Right lobe of liver (tissue), 6 donors: ENCODE data around the gene CAPN10. TPM values are rescaled to one million over a fixed set of nuclear protein-coding genes. Genes with fewer than 3 reads are reported as not detected.
A peak's percentile ranks its signal among the peaks of the same experiment; 100 is the strongest.

Experiments used
- ATAC-seq, 4 donors: fragments of 200-7000 bp; cut with Tn5 transposase; one replicate each; pipeline ENCODE4 v1.9.1; 2020; ENCODE audit warnings: mild to moderate bottlenecking in 4 of 4, moderate library complexity in 4 of 4
- DNase-seq, 3 donors: peaks; one replicate each; pipeline ENCODE4 v3.0.0-alpha.2; 2020
- H3K27ac ChIP-seq, 3 donors: fragments of 200-600 bp; one replicate each; pipeline ENCODE4 v1.8.0; 2022
- H3K27me3 ChIP-seq, 2 donors: fragments of 200-600 bp; one replicate each; pipeline ENCODE4 v1.8.0; 2022
- H3K36me3 ChIP-seq, 4 donors: fragments of 200-600 bp; sonication (generic) in 1 of 4; one replicate each; pipeline versions ENCODE4 v1.5.1 to v1.8.0; 2017 to 2022; ENCODE audit warnings: control low read depth in 1 of 4
- H3K4me1 ChIP-seq, 4 donors: fragments of 200-600 bp; sonication (generic) in 1 of 4; one replicate each; pipeline versions ENCODE4 v1.5.1 to v1.8.0; 2017 to 2022; ENCODE audit warnings: control low read depth in 1 of 4
- H3K4me3 ChIP-seq, 3 donors: fragments of 200-600 bp; one replicate each; pipeline ENCODE4 v1.8.0; 2022
- H3K9me3 ChIP-seq, 4 donors: fragments of 200-600 bp; sonication (generic) in 1 of 4; one replicate each; pipeline versions ENCODE4 v1.5.1 to v1.8.0; 2017 to 2022; ENCODE audit warnings: control low read depth in 1 of 4
- POLR2A ChIP-seq: fragments of 450-650 bp; IDR thresholded peaks from one replicate; pipeline ENCODE4 v1.6.1; 2017; ENCODE audit warnings: antibody characterized with exemption, mild to moderate bottlenecking
- WGBS: methylation state at CpG from one replicate; pipeline ENCODE4 v1.1.6; 2018; ENCODE audit warnings: low coverage, low lambda C conversion rate; ENCODE audit not compliant: insufficient coverage; ENCODE audit errors: missing lambda C conversion rate; 5-methylcytosine and 5-hydroxymethylcytosine counted together
- intact Hi-C, 2 donors: fragments of 100-400 bp; cut with DNase I; formaldehyde crosslinking; loops; one replicate each; pipeline versions ENCODE4 v1.11.2 to v1.14.1; 2022
- total RNA-seq, 6 experiments: library from RNA; depleted of rRNA in 2 of 6; stranded (reverse); fragments of >200 nt in 2 of 6; fragmentation: NEBNext Ultra II Directional in 3 of 6; extraction: Animal tissue kit (Norgen Biotek cat#: 25700) in 3 of 6; gene quantifications; one replicate each; pipeline versions ENCODE4 v1.1.0 to v1.2.4, GENCODE V29; 2016 to 2023
- TF ChIP-seq, protein P1 (sequence below), 4 donors: fragments of 200-600 bp in 3 of 4; fragments of 450-650 bp in 1 of 4; IDR thresholded peaks; one replicate each; pipeline versions ENCODE4 v1.5.1 to v1.8.0; 2016 to 2022; ENCODE audit warnings: antibody characterized with exemption in 4 of 4, mild to moderate bottlenecking in 2 of 4
- donor health status: DM: no; HTN: yes; CAD: no.
- donor health status: DM: no; HTN: no; CAD: no.
- donor health status: DM: no; HTN: no; CAD: no.
- donor health status: DM: no; HTN: yes; CAD: no.
- donor health status: DM: no; HTN: yes; CAD: no.

Gene CAPN10
- total RNA-seq, 6 experiments from 2014 or later, result 7.2 to 13.8 (median 9.1) TPM

DNA sequence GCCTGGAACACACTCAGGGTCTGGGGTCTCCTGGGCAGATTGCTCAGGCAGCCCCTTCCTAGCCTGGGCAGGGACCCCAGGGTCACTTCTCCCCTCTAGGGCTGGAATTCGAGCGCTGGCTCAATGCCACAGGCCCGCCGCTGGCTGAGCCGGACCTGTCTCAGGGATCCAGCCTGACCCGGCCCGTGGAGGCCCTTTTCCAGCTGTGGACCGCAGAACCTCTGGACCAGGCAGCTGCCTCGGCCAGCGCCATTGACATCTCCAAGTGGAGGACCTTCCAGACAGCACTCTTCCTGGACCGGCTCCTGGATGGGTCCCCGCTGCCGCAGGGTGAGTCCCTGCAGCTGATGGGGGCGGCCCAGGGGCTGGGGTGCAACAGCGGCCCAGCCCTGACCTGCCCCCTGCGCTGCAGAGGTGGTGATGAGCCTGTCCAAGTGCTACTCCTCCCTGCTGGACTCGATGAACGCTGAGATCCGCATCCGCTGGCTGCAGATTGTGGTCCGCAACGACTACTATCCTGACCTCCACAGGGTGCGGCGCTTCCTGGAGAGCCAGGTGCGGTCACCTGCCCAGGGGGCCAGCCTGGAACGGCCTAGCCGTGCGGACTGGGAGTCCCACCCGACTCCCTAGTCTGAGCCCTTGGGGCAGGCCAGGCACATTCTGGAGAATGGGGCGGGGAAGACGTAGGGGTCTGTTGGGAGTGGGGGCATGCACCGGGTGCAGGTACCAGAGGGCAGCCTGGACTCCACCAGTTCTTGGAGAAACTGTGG is 9.9 kb upstream of the CAPN10 start:
- Histone ChIP-seq H3K4me1 (peaks cover 0 to 25% (median 11%) of the 10 kb centered on the region in 4 donors), H3K9me3 (no peaks in the 10 kb centered on the region), H3K36me3 (peaks cover 0 to 29% (median 3%) of the 10 kb centered on the region in 4 donors), H3K4me3 (no peak overlapping the region), H3K27ac (no peak overlapping the region), H3K27me3 (no peaks in the 10 kb centered on the region)
- WGBS, result no CpG with 5 or more reads among the region's 32 CpGs
- ATAC-seq (no peak), DNase-seq (no peak)
- no peak for TF ChIP-seq POLR2A
- TF ChIP-seq, protein P1, sequence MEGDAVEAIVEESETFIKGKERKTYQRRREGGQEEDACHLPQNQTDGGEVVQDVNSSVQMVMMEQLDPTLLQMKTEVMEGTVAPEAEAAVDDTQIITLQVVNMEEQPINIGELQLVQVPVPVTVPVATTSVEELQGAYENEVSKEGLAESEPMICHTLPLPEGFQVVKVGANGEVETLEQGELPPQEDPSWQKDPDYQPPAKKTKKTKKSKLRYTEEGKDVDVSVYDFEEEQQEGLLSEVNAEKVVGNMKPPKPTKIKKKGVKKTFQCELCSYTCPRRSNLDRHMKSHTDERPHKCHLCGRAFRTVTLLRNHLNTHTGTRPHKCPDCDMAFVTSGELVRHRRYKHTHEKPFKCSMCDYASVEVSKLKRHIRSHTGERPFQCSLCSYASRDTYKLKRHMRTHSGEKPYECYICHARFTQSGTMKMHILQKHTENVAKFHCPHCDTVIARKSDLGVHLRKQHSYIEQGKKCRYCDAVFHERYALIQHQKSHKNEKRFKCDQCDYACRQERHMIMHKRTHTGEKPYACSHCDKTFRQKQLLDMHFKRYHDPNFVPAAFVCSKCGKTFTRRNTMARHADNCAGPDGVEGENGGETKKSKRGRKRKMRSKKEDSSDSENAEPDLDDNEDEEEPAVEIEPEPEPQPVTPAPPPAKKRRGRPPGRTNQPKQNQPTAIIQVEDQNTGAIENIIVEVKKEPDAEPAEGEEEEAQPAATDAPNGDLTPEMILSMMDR (IDR thresholded peaks at IDR 0.05), result no peak
- intact Hi-C loops, result no loop called here

DNA sequence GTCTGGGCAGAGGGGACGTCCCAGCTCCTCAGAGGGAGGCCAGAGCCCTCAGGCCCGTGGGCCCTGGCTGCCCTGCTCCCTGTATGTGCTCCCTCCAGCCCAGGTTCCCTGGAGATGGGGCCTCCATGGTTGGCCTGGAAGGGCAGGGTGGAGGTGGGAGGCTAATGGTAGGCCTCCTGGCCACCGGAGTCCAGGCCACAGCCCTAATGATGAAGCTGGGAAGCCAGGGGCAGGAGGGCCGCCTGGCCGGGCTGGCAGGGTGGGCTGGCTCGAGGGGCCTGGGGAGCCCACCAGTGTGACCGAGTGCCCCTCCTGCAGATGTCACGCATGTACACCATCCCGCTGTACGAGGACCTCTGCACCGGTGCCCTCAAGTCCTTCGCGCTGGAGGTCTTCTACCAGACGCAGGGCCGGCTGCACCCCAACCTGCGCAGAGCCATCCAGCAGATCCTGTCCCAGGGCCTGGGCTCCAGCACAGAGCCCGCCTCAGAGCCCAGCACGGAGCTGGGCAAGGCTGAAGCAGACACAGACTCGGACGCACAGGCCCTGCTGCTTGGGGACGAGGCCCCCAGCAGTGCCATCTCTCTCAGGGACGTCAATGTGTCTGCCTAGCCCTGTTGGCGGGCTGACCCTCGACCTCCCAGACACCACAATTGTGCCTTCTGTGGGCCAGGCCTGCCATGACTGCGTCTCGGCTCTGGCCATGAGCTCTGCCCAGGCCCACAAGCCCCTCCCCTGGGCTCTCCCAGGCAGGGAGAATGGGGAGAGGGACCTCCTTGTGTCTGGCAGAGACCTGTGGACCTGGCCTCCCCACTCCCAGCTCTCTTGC is 9.0 kb upstream of the CAPN10 start:
- intact Hi-C loops, result no loop called here

DNA sequence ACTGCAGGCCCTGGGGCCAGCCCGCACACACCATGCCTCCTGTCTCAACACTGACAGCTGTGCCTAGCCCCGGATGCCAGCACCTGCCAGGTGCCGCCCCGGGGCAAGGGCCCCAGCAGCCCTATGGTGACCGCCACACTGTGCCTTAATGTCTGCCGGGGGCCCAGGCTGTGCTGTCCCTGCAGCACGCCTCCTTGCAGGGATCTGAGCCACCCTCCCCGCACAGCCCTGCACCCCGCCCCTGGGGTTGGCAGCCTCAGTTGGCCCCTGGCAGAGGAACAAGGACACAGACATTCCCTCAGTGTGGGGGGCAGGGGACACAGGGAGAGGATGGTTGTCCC is 8.5 kb upstream of the CAPN10 start:
- no peaks in the 10 kb centered on the region for H3K9me3 ChIP-seq
- H3K4me3 ChIP-seq, result no peak overlapping the region
- no peak for DNase-seq
- 80% methylated on average over 2 of the region's 9 CpGs for WGBS
- ATAC-seq, result no peak
- H3K4me1 ChIP-seq, result peaks cover 0 to 25% (median 11%) of the 10 kb centered on the region in 4 donors
- no peak overlapping the region for H3K27ac ChIP-seq
- peaks cover 0 to 29% (median 3%) of the 10 kb centered on the region in 4 donors for H3K36me3 ChIP-seq
- intact Hi-C loops, result no loop called here
- no peaks in the 10 kb centered on the region for H3K27me3 ChIP-seq
- no peak for TF ChIP-seq POLR2A
- TF ChIP-seq, protein P1 (IDR thresholded peaks at IDR 0.05), result no peak

More for the DNA sequence above, 9.0 kb upstream of the CAPN10 start:
- no peak overlapping the region for H3K4me3 ChIP-seq
- peaks cover 0 to 25% (median 11%) of the 10 kb centered on the region in 4 donors for H3K4me1 ChIP-seq
- TF ChIP-seq POLR2A, result no peak
- TF ChIP-seq, protein P1 (IDR thresholded peaks at IDR 0.05), result no peak
- H3K36me3 ChIP-seq, result peaks cover 0 to 29% (median 3%) of the 10 kb centered on the region in 4 donors
- WGBS, result no CpG with 5 or more reads among the region's 26 CpGs
- no peak for ATAC-seq
- no peaks in the 10 kb centered on the region for H3K9me3 ChIP-seq
- H3K27ac ChIP-seq, result no peak overlapping the region
- H3K27me3 ChIP-seq, result no peaks in the 10 kb centered on the region
- no peak for DNase-seq

DNA sequence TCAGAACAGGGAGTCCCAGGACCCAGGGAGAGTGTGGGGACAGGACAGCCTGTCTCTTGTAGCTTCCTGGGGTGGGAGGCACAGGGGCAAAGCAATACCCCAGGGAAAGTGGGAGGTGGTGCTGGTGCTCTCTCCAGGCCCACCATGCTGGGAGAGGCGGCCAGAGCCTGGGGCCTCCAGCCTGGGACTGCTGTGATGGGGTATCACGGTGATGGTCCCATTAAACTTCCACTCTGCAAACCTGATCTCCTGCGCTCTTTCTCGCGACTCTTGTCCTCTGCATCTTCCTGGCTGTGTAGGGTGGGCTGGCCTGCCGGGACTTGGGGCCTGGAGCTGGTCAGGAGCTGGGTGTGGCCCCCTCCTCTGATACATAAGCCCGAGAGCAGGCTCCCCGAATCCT is 8.0 kb upstream of the CAPN10 start:
- Histone ChIP-seq H3K9me3 (no peaks in the 10 kb centered on the region), H3K27me3 (no peaks in the 10 kb centered on the region), H3K27ac (peak overlapping the region in 1 of 3 donors; percentile 74), H3K4me3 (no peak overlapping the region), H3K4me1 (peaks cover 0 to 25% (median 11%) of the 10 kb centered on the region in 4 donors), H3K36me3 (peaks cover 0 to 29% (median 3%) of the 10 kb centered on the region in 4 donors)
- intact Hi-C loops, result no loop called here
- WGBS, result no CpG with 5 or more reads among the region's 8 CpGs
- no peak for TF ChIP-seq POLR2A
- TF ChIP-seq, protein P1 (IDR thresholded peaks at IDR 0.05), result no peak
- DNase-seq (no peak), ATAC-seq (no peak)
